Activated T-helper 1 cell treated with Interleukin-2 at 50 U/mL for 16 hours (primary cell): ENCODE measurements around the gene CLCN6.

Experiments used
- DNase-seq: peaks from one replicate; pipeline ENCODE4 v3.0.0-alpha.2; 2020; ENCODE audit warnings: low read depth

CLCN6 gene

GRCh38 chr1:11879311-11880180 lies 73.6 kb downstream of the CLCN6 start:
- DNase-seq, result no peak

GRCh38 chr1:11880181-11880575 lies 74.2 kb downstream of the CLCN6 start:
- DNase-seq, result no peak

GRCh38 chr1:11880911-11881748 lies 75.1 kb downstream of the CLCN6 start:
- DNase-seq, result no peak

GRCh38 chr1:11881749-11882441 lies 75.9 kb downstream of the CLCN6 start:
- no peak for DNase-seq

- no peak for DNase-seq
Observed at GRCh38 chr1:11882814-11883538, 77.0 kb downstream of the CLCN6 start.

GRCh38 chr1:11885916-11886315 lies 79.9 kb downstream of the CLCN6 start:
- no peak for DNase-seq

GRCh38 chr1:11886986-11887665 lies 81.1 kb downstream of the CLCN6 start:
- DNase-seq, result no peak

- no peak for DNase-seq
Observed at GRCh38 chr1:11887666-11888007, 81.6 kb downstream of the CLCN6 start.

- DNase-seq, result no peak
Observed at GRCh38 chr1:11888206-11888876, 82.3 kb downstream of the CLCN6 start.

- DNase-seq, result no peak
Observed at GRCh38 chr1:11888877-11889208, 82.9 kb downstream of the CLCN6 start.

GRCh38 chr1:11891433-11892186 lies 85.6 kb downstream of the CLCN6 start:
- no peak for DNase-seq
